ENCODE results near the gene SCAMP5.

SCAMP5 gene

GRCh38 chr15:74978077-74978476, 17.3 kb upstream of the SCAMP5 start:
- DNase-seq: no peak

GRCh38 chr15:74978503-74978902, 16.9 kb upstream of the SCAMP5 start:
- peak in 1 of 4 experiments; percentile 30 for DNase-seq

- no peak for DNase-seq
These were observed 13.2 kb upstream of the SCAMP5 start for GRCh38 chr15:74982183-74982582.

GRCh38 chr15:74983725-74984231, 11.6 kb upstream of the SCAMP5 start:
- peak in 1 of 4 experiments; percentile 11 for DNase-seq

GRCh38 chr15:74988007-74988800, 7.2 kb upstream of the SCAMP5 start:
- no peak for DNase-seq

GRCh38 chr15:74989527-74989926, 5.8 kb upstream of the SCAMP5 start:
- no peak for DNase-seq

- no peak for DNase-seq
These were observed 2.7 kb upstream of the SCAMP5 start for GRCh38 chr15:74992619-74993018.

- DNase-seq: no peak
These were observed 1.1 kb upstream of the SCAMP5 start for GRCh38 chr15:74994236-74994635.

GRCh38 chr15:74994685-74995084, 678 bp upstream of the SCAMP5 start:
- DNase-seq: no peak

GRCh38 chr15:74995779-74996765, 709 bp downstream of the SCAMP5 start:
- no peak for DNase-seq

GRCh38 chr15:74997141-74997540, 1.8 kb downstream of the SCAMP5 start:
- no peak for DNase-seq

GRCh38 chr15:74997543-74997942, 2.2 kb downstream of the SCAMP5 start:
- DNase-seq: no peak

GRCh38 chr15:75001310-75001709, 5.9 kb downstream of the SCAMP5 start:
- no peak for DNase-seq

GRCh38 chr15:75002398-75002797, 7.0 kb downstream of the SCAMP5 start:
- no peak for DNase-seq

GRCh38 chr15:75007216-75007615, 11.9 kb downstream of the SCAMP5 start:
- DNase-seq: no peak

- no peak for DNase-seq
These were observed 12.9 kb downstream of the SCAMP5 start for GRCh38 chr15:75008221-75008625.

GRCh38 chr15:75008629-75009326, 13.4 kb downstream of the SCAMP5 start:
- DNase-seq: no peak

GRCh38 chr15:75016431-75016830, 21.1 kb downstream of the SCAMP5 start:
- DNase-seq: no peak

GRCh38 chr15:75019916-75020315, 24.6 kb downstream of the SCAMP5 start:
- no peak for DNase-seq

- no peak for DNase-seq
These were observed 26.0 kb downstream of the SCAMP5 start for GRCh38 chr15:75021341-75021740.

- no peak for DNase-seq
These were observed 27.4 kb downstream of the SCAMP5 start for GRCh38 chr15:75022783-75023180.

GRCh38 chr15:75023181-75023871, 28.0 kb downstream of the SCAMP5 start, which contains the start of gene PPCDC:
Gene PPCDC, plus strand, starts transcription at chr15:75023590. Its CDS starts 4,729 bp downstream, at chr15:75028319.
- DNase-seq: peak; percentile 85 to 92 (median 90)
